K562 (cell line): Measurements from ENCODE around the gene SLC9C2. TPM values are rescaled to one million over a fixed set of nuclear protein-coding genes. Genes with fewer than 3 reads are reported as not detected.

ENCODE experiments used
- ATAC-seq: fragments of 200-7000 bp; cut with Tn5 transposase; 3 replicates; pipeline ENCODE4 v1.9.1; 2020; ENCODE audit warnings: moderate library complexity
- BruUV-seq: library from RNA; stranded (reverse); fragments of 400-500 nt; replicated peaks from 2 replicates; lab custom pipeline; 2021; lab: Mats Ljungman, UMichigan
- CTCF ChIA-PET: fragments of 300-600 bp; formaldehyde crosslinking; extraction: SDS; loops from one replicate; lab custom pipeline; 2021; ENCODE audit warnings: low intra/inter-chr PET ratio; lab: Yijun Ruan, JAX
- POLR2A ChIA-PET: fragments of 300-600, 350-650 bp; sonication (Branson Sonifier 250); formaldehyde crosslinking; extraction: SDS; loops from one replicate; lab custom pipeline; 2021; ENCODE audit warnings: antibody characterized with exemption, inconsistent platforms; lab: Yijun Ruan, JAX
- DNase-seq, 4 experiments: peaks; one replicate each; pipeline versions ENCODE4 v3.0.0 to v3.0.0-alpha.2; 2011 to 2018; ENCODE audit warnings: low spot score in 3 of 4, mixed read lengths in 3 of 4; ENCODE audit errors: extremely low read depth in 1 of 4
- FAIRE-seq: peaks from 2 replicates; lab custom pipeline; 2011; peaks lifted over from hg19 to GRCh38; lab: Jason Lieb, UNC
- H2AFZ ChIP-seq: 2 replicates; pipeline ENCODE4 v1.6.0; 2011; ENCODE audit warnings: low read depth, low read length, control low read depth, inconsistent platforms
- H3K27ac ChIP-seq: fragments of 200-600 bp; 3 replicates; pipeline ENCODE4 v1.8.0; 2011; ENCODE audit warnings: low read depth, mild to moderate bottlenecking, control low read depth, inconsistent platforms, low read length, moderate library complexity, mixed read lengths; ENCODE audit errors: extremely low read depth
- H3K27me3 ChIP-seq, 2 experiments: fragments of 300-600 bp in 1 of 2; 2 replicates in 1 of 2; 3 replicates in 1 of 2; pipeline versions ENCODE4 v1.6.0 to v1.8.0; 2011; ENCODE audit warnings: inconsistent platforms in 2 of 2, low read length in 2 of 2, mild to moderate bottlenecking in 1 of 2, mixed read lengths in 1 of 2, moderate library complexity in 1 of 2; ENCODE audit not compliant: control insufficient read depth in 2 of 2, insufficient read depth in 2 of 2
- H3K36me3 ChIP-seq: fragments of 300-600 bp; 3 replicates; pipeline ENCODE4 v1.8.0; 2011; ENCODE audit warnings: mild to moderate bottlenecking, low read length, inconsistent platforms; ENCODE audit not compliant: control insufficient read depth, insufficient read depth
- H3K4me1 ChIP-seq, 2 experiments: fragments of 200-600 bp in 1 of 2; replicated peaks in 1 of 2; 2 replicates in 1 of 2; 3 replicates in 1 of 2; pipeline versions ENCODE4 v1.5.1 to v1.8.0; 2011; ENCODE audit warnings: inconsistent platforms in 2 of 2, low read length in 2 of 2, mild to moderate bottlenecking in 1 of 2, mixed read lengths in 1 of 2, moderate library complexity in 1 of 2; ENCODE audit not compliant: control insufficient read depth in 2 of 2, insufficient read depth in 2 of 2
- H3K4me2 ChIP-seq: 2 replicates; pipeline ENCODE4 v1.6.1; 2011; ENCODE audit warnings: low read length, control low read depth, inconsistent platforms, mixed read lengths; ENCODE audit not compliant: insufficient read depth
- H3K4me3 ChIP-seq: fragments of 200-600 bp; sonication (generic), shearing (Covaris generic); 2 replicates; pipeline ENCODE4 v1.5.1; 2016; ENCODE audit warnings: control low read depth, inconsistent platforms
- H3K79me2 ChIP-seq: fragments of 200-600 bp; 3 replicates; pipeline ENCODE4 v1.8.0; 2011; ENCODE audit warnings: low read length, inconsistent platforms; ENCODE audit not compliant: control insufficient read depth, insufficient read depth
- H3K9ac ChIP-seq, 2 experiments: 2 replicates each; pipeline versions ENCODE4 v1.6.0 to v1.6.1; 2011; ENCODE audit warnings: low read depth in 2 of 2, low read length in 2 of 2, control low read depth in 1 of 2, inconsistent platforms in 1 of 2, mild to moderate bottlenecking in 1 of 2, mixed read lengths in 1 of 2; ENCODE audit not compliant: insufficient read depth in 1 of 2
- H3K9me1 ChIP-seq: one replicate; pipeline ENCODE4 v1.6.0; 2011; ENCODE audit warnings: inconsistent platforms, mild to moderate bottlenecking, low read length, moderate library complexity; ENCODE audit not compliant: control insufficient read depth, insufficient read depth
- H3K9me3 ChIP-seq: replicated peaks from 2 replicates; pipeline ENCODE4 v1.5.1; 2011; ENCODE audit warnings: low read depth, low read length, inconsistent platforms; ENCODE audit not compliant: control insufficient read depth, insufficient read depth
- H4K20me1 ChIP-seq: replicated peaks from 2 replicates; pipeline ENCODE4 v1.6.1; 2011; ENCODE audit warnings: low read length, inconsistent platforms, mixed read lengths; ENCODE audit not compliant: control insufficient read depth, insufficient read depth
- HDAC2 ChIP-seq: fragments of 450-650 bp; IDR thresholded peaks from 2 replicates; pipeline ENCODE4 v1.6.1; 2016; ENCODE audit warnings: mild to moderate bottlenecking
- SMAD4 ChIP-seq: fragments of 250-450 bp; sonication (Bioruptor Pico); conservative IDR thresholded peaks from 2 replicates; pipeline ENCODE4 v1.8.0; 2021; ENCODE audit warnings: inconsistent platforms, mild to moderate bottlenecking, moderate library complexity
- TFAP4 ChIP-seq: sonication (generic); formaldehyde crosslinking; IDR thresholded peaks from 2 replicates; pipeline ENCODE4 v1.8.0; 2022; ENCODE audit warnings: missing genetic modification reagents, mild to moderate bottlenecking, moderate library complexity, borderline replicate concordance
- THAP7 ChIP-seq: fragments of 250-450 bp; sonication (Bioruptor Pico); IDR thresholded peaks from 2 replicates; pipeline ENCODE4 v1.5.0; 2021
- ZNF121 ChIP-seq: sonication (generic); formaldehyde crosslinking; conservative IDR thresholded peaks from 2 replicates; pipeline ENCODE4 v1.8.0; 2022; ENCODE audit warnings: missing genetic modification reagents
- WGBS: fragments of 100-300 bp; shearing (Covaris generic); methylation state at CpG from one replicate; pipeline ENCODE4 v1.1.6; 2016; ENCODE audit warnings: low coverage, mixed read lengths; ENCODE audit not compliant: insufficient coverage; ENCODE audit errors: missing lambda C conversion rate; 5-methylcytosine and 5-hydroxymethylcytosine counted together
- in situ Hi-C: fragments of 300-500 bp; cut with MboI; formaldehyde crosslinking; loops from 4 replicates; pipeline ENCODE4 v1.15.0; 2018; ENCODE audit warnings: inconsistent platforms, mixed read lengths
- intact Hi-C: fragments of 100-400 bp; cut with micrococcal nuclease; formaldehyde crosslinking; loops from 2 replicates; pipeline ENCODE4 v1.14.2; 2022
- polyA plus RNA-seq, 8 experiments: library from polyadenylated mRNA; depleted of rRNA in 4 of 8; stranded (reverse) in 5 of 8; unstranded in 3 of 8; fragments of >200 nt; fragmentation: Nextera tagmentation in 2 of 8; fragmentation: Illumina TruSeq in 1 of 8; extraction: Ambion mirVana in 2 of 8; extraction: Trizol in 1 of 8; gene quantifications; 2 replicates each; pipeline versions ENCODE4 v1.2.1 to v1.2.3, GENCODE V29; 2011 to 2014; ENCODE audit warnings: inconsistent platforms in 1 of 8, missing spikeins in 1 of 8
- total RNA-seq, 7 experiments: library from RNA; depleted of rRNA in 6 of 7; stranded (reverse); fragments of >200 nt in 6 of 7; fragmentation: Illumina TruSeq in 2 of 7; extraction: Trizol in 2 of 7; gene quantifications; 2 replicates each; pipeline versions ENCODE4 v1.2.1 to v1.2.3, GENCODE V29; 2011 to 2021; ENCODE audit warnings: low replicate concordance in 1 of 7

SLC9C2 gene
- total and polyA plus RNA-seq, 9 of the 15 experiments (the other 6 are each of a cell fraction or from before 2014, with no cell fraction given), result 0.11 to 0.22 (median 0.15) TPM; not detected in 5

- TF ChIP-seq SMAD4 (CRISPR knock-in tag) (no peak), THAP7 (CRISPR knock-in tag) (no peak), HDAC2 (no peak), TFAP4 (CRISPR knock-in tag) (no peak), ZNF121 (CRISPR knock-in tag) (no peak)
- Histone ChIP-seq H3K27ac (no peak overlapping the region), H3K4me3 (no peak overlapping the region), H3K9me1 (no peaks in the 10 kb centered on the region), H3K79me2 (peaks cover 42% of the 10 kb centered on the region), H3K9me3 (no peaks in the 10 kb centered on the region), H3K9ac (no peak overlapping the region), H3K4me1 (peaks cover 0 to 11% of the 10 kb centered on the region in 2 experiments; a peak in 2 of 5 replicates), H3K4me2 (no peak overlapping the region), H4K20me1 (no peaks in the 10 kb centered on the region), H2AFZ (no peak overlapping the region), H3K36me3 (peaks cover 98% of the 10 kb centered on the region), H3K27me3 (no peaks in the 10 kb centered on the region)
- in situ Hi-C loops, result no loop called here
- ATAC-seq, result no peak
- FAIRE-seq, result no peak
- WGBS, result 87% methylated on average over 2 of the region's 2 CpGs
- intact Hi-C loops, result no loop called here
- DNase-seq, result no peak
- POLR2A ChIA-PET, result no interaction called here
- CTCF ChIA-PET, result interaction anchor here (0.7 kb wide), 1 partner anchor 53 kb away, joined by 3 read pairs; no protein-coding TSS in a partner anchor
- no TSS peak for BruUV-seq
These were observed 118.6 kb downstream of the SLC9C2 start for GRCh38 chr1:173484276-173484675.
